ENCODE results near the gene FOXL3.

- no peak for TF ChIP-seq CTCF (IDR thresholded peaks at IDR 0.05)
- no peak for TF ChIP-seq POLR2AphosphoS5 (IDR thresholded peaks at IDR 0.05)
- no peak for TF ChIP-seq POLR2A (IDR thresholded peaks at IDR 0.05; ENCODE audit: low read depth)
These were observed 8.4 kb downstream of the FOXL3 start for GRCh38 chr7:298375-298702.
